Liver (tissue), 9 donors: ENCODE measurements around the gene NACAD. TPM values are rescaled to one million over a fixed set of nuclear protein-coding genes. Genes with fewer than 3 reads are reported as not detected.
A peak's percentile ranks its signal among the peaks of the same experiment; 100 is the strongest.

Experiments used
- DNase-seq: peaks from one replicate; pipeline ENCODE4 v3.0.0-alpha.2; 2017; ENCODE audit warnings: low spot score
- H3K27ac ChIP-seq, 2 donors: one replicate each; pipeline ENCODE4 v1.7.0; 2013; ENCODE audit warnings: inconsistent platforms in 2 of 2, low read length in 2 of 2, control low read depth in 1 of 2, low read depth in 1 of 2, mild to moderate bottlenecking in 1 of 2
- H3K27me3 ChIP-seq, 4 donors: one replicate each; pipeline versions ENCODE4 v1.6.1 to v1.7.0; 2013; ENCODE audit warnings: low read length in 3 of 4, inconsistent platforms in 1 of 4, mild to moderate bottlenecking in 1 of 4, moderate library complexity in 1 of 4; ENCODE audit not compliant: control insufficient read depth in 4 of 4, insufficient read depth in 4 of 4
- H3K36me3 ChIP-seq, 4 donors: one replicate each; pipeline versions ENCODE4 v1.6.1 to v1.7.0; 2013; ENCODE audit warnings: low read length in 3 of 4, mild to moderate bottlenecking in 3 of 4, low read depth in 1 of 4, moderate library complexity in 1 of 4; ENCODE audit not compliant: control insufficient read depth in 4 of 4, insufficient read depth in 3 of 4
- H3K4me1 ChIP-seq, 4 donors: one replicate each; pipeline versions ENCODE4 v1.6.1 to v1.7.0; 2013; ENCODE audit warnings: low read length in 3 of 4, mild to moderate bottlenecking in 3 of 4, moderate library complexity in 1 of 4; ENCODE audit not compliant: control insufficient read depth in 4 of 4, insufficient read depth in 4 of 4
- H3K4me3 ChIP-seq, 3 donors: one replicate each; pipeline versions ENCODE4 v1.6.1 to v1.7.0; 2013; ENCODE audit warnings: low read length in 3 of 3, control low read depth in 1 of 3, low read depth in 1 of 3, mild to moderate bottlenecking in 1 of 3
- H3K9ac ChIP-seq, 2 donors: one replicate each; pipeline ENCODE4 v1.7.0; 2013; ENCODE audit warnings: low read length in 2 of 2, mild to moderate bottlenecking in 2 of 2, moderate library complexity in 2 of 2, control low read depth in 1 of 2, low read depth in 1 of 2
- H3K9me3 ChIP-seq, 4 donors: one replicate each; pipeline versions ENCODE4 v1.6.1 to v1.7.0; 2013; ENCODE audit warnings: low read length in 3 of 4; ENCODE audit not compliant: control insufficient read depth in 4 of 4
- CTCF ChIP-seq: fragments of 150-350 bp; IDR thresholded peaks from 2 replicates; pipeline ENCODE4 v1.5.1; 2017; ENCODE audit warnings: improper control_type of control experiment, low read depth, low read length; ENCODE audit not compliant: missing input control
- EGR1 ChIP-seq, 2 donors: IDR thresholded peaks; 2 replicates each; pipeline ENCODE4 v1.6.1; 2016 to 2018; ENCODE audit warnings: antibody characterized with exemption in 2 of 2, low read depth in 2 of 2
- FOXA2 ChIP-seq: IDR thresholded peaks from 2 replicates; pipeline ENCODE4 v1.6.1; 2016; ENCODE audit warnings: antibody characterized with exemption
- GABPA ChIP-seq, 2 donors: IDR thresholded peaks in 1 of 2; conservative IDR thresholded peaks in 1 of 2; 2 replicates each; pipeline ENCODE4 v1.6.1; 2016; ENCODE audit warnings: antibody characterized with exemption in 2 of 2, mild to moderate bottlenecking in 1 of 2, moderate library complexity in 1 of 2
- HNF4A ChIP-seq, 2 donors: conservative IDR thresholded peaks; 2 replicates each; pipeline ENCODE4 v1.6.1; 2016; ENCODE audit warnings: antibody characterized with exemption in 2 of 2, mild to moderate bottlenecking in 2 of 2
- HNF4G ChIP-seq: IDR thresholded peaks from 2 replicates; pipeline ENCODE4 v1.6.1; 2016; ENCODE audit warnings: antibody characterized with exemption
- JUND ChIP-seq, 2 donors: IDR thresholded peaks; 2 replicates each; pipeline ENCODE4 v1.6.1; 2016; ENCODE audit warnings: antibody characterized with exemption in 2 of 2
- NR2F2 ChIP-seq: IDR thresholded peaks from 2 replicates; pipeline ENCODE4 v1.6.1; 2016; ENCODE audit warnings: antibody characterized with exemption
- RAD21 ChIP-seq, 2 donors: IDR thresholded peaks; 2 replicates each; pipeline ENCODE4 v1.6.1; 2016; ENCODE audit warnings: antibody characterized with exemption in 2 of 2, mild to moderate bottlenecking in 2 of 2
- REST ChIP-seq: IDR thresholded peaks from 2 replicates; pipeline ENCODE4 v1.6.1; 2016; ENCODE audit warnings: antibody characterized with exemption, mild to moderate bottlenecking
- RXRA ChIP-seq, 2 donors: IDR thresholded peaks; 2 replicates each; pipeline ENCODE4 v1.6.1; 2017 to 2018; ENCODE audit warnings: antibody characterized with exemption in 2 of 2, mild to moderate bottlenecking in 1 of 2
- SP1 ChIP-seq: IDR thresholded peaks from 2 replicates; pipeline ENCODE4 v1.6.1; 2018; ENCODE audit warnings: antibody characterized with exemption, mild to moderate bottlenecking
- TAF1 ChIP-seq: conservative IDR thresholded peaks from 2 replicates; pipeline ENCODE4 v1.6.1; 2016; ENCODE audit warnings: antibody characterized with exemption, mild to moderate bottlenecking
- YY1 ChIP-seq: IDR thresholded peaks from 2 replicates; pipeline ENCODE4 v1.6.1; 2016; ENCODE audit warnings: antibody characterized with exemption, mild to moderate bottlenecking
- WGBS: extraction: QIAGEN DNeasy Blood & Tissue Kit; methylation state at CpG from one replicate; pipeline ENCODE4 v1.1.7; 2013; 5-methylcytosine and 5-hydroxymethylcytosine counted together
- polyA plus RNA-seq, 2 donors: library from polyadenylated mRNA; stranded (reverse) in 1 of 2; unstranded in 1 of 2; fragments of 200-250 nt in 1 of 2; fragments of >200 nt in 1 of 2; fragmentation: Nextera tagmentation in 1 of 2; extraction: Ambion mirVana in 1 of 2; gene quantifications; one replicate each; pipeline versions ENCODE4 v1.2.1 to v1.2.3, GENCODE V29; 2013 to 2015
- total RNA-seq, 2 donors: library from RNA; depleted of rRNA; stranded (reverse); fragments of >200 nt; gene quantifications; one replicate each; pipeline ENCODE4 v1.2.3, GENCODE V29; 2014
- TF ChIP-seq, protein P1 (sequence below): IDR thresholded peaks from 2 replicates; pipeline ENCODE4 v1.6.1; 2016; ENCODE audit warnings: antibody characterized with exemption
- TF ChIP-seq, protein P2 (sequence below): IDR thresholded peaks from 2 replicates; pipeline ENCODE4 v1.6.1; 2016; ENCODE audit warnings: antibody characterized with exemption
- TF ChIP-seq, protein P3 (sequence below): IDR thresholded peaks from 2 replicates; pipeline ENCODE4 v1.6.1; 2016; ENCODE audit warnings: antibody characterized with exemption
- donor health status: healthy.
- donor health status: healthy.
- donor health status: healthy.
- donor health status: healthy.
- donor health status: healthy.

The NACAD gene
- total and polyA plus RNA-seq, 4 donors, result 0.03 to 0.14 (median 0.09) TPM

GRCh38 chr7:45133352-45133751 lies 44.6 kb upstream of the NACAD start:
- H3K4me1 ChIP-seq, result peaks cover 0 to 13% (median 9%) of the 10 kb centered on the region in 4 donors
- DNase-seq, result peak; percentile 41
- H3K27me3 ChIP-seq, result no peaks in the 10 kb centered on the region
- no peak overlapping the region for H3K4me3 ChIP-seq
- H3K9me3 ChIP-seq, result no peaks in the 10 kb centered on the region
- TF ChIP-seq CTCF (no peak), FOXA2 (no peak), TAF1 (no peak), SP1 (peak; percentile 31), RAD21 (IDR thresholded peaks at IDR 0.05) (no peak), GABPA (IDR thresholded peaks at IDR 0.05 in 1 of 2, conservative IDR thresholded peaks at IDR 0.05 in 1 of 2) (peak in 1 of 2 donors; percentile 25), RXRA (IDR thresholded peaks at IDR 0.05) (peak; percentile 97 to 98), NR2F2 (peak; percentile 81), JUND (IDR thresholded peaks at IDR 0.05) (no peak), HNF4A (conservative IDR thresholded peaks at IDR 0.05) (peak; percentile 69 to 78), REST (no peak), YY1 (no peak), HNF4G (no peak), EGR1 (IDR thresholded peaks at IDR 0.05; ENCODE audit: low read depth in 2 of 2) (no peak)
- TF ChIP-seq, protein P1, sequence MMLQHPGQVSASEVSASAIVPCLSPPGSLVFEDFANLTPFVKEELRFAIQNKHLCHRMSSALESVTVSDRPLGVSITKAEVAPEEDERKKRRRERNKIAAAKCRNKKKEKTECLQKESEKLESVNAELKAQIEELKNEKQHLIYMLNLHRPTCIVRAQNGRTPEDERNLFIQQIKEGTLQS, result no peak
- TF ChIP-seq, protein P2, sequence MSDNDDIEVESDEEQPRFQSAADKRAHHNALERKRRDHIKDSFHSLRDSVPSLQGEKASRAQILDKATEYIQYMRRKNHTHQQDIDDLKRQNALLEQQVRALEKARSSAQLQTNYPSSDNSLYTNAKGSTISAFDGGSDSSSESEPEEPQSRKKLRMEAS, result no peak
- TF ChIP-seq, protein P3, sequence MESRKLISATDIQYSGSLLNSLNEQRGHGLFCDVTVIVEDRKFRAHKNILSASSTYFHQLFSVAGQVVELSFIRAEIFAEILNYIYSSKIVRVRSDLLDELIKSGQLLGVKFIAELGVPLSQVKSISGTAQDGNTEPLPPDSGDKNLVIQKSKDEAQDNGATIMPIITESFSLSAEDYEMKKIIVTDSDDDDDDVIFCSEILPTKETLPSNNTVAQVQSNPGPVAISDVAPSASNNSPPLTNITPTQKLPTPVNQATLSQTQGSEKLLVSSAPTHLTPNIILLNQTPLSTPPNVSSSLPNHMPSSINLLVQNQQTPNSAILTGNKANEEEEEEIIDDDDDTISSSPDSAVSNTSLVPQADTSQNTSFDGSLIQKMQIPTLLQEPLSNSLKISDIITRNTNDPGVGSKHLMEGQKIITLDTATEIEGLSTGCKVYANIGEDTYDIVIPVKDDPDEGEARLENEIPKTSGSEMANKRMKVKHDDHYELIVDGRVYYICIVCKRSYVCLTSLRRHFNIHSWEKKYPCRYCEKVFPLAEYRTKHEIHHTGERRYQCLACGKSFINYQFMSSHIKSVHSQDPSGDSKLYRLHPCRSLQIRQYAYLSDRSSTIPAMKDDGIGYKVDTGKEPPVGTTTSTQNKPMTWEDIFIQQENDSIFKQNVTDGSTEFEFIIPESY, result no peak
- no peak overlapping the region for H3K27ac ChIP-seq
- H3K9ac ChIP-seq, result no peak overlapping the region
- H3K36me3 ChIP-seq, result no peaks in the 10 kb centered on the region
- 45% methylated on average over 4 of the region's 4 CpGs for WGBS
